ENCODE data around the gene GLE1.
"Not testable (repeated sequence)": the region's sequence is repeated elsewhere in the genome, so short reads cannot be mapped to it uniquely, and the experiment has no call there.

The GLE1 gene

GRCh38 chr9:128497824-128498610 lies 6.5 kb upstream of the GLE1 start:
- DNase-seq, result no peak

- DNase-seq, result no peak
Observed at GRCh38 chr9:128498911-128499310, 5.6 kb upstream of the GLE1 start.

GRCh38 chr9:128499920-128500319 lies 4.6 kb upstream of the GLE1 start:
- no peak for DNase-seq

- not testable (repeated sequence) for DNase-seq
Observed at GRCh38 chr9:128503415-128503825, 1.1 kb upstream of the GLE1 start.

GRCh38 chr9:128503870-128504269 lies 649 bp upstream of the GLE1 start:
- no peak for DNase-seq

- no peak for DNase-seq
Observed at GRCh38 chr9:128505414-128505765, 871 bp downstream of the GLE1 start.

- not testable (repeated sequence) for DNase-seq
Observed at GRCh38 chr9:128505906-128506305, 1.4 kb downstream of the GLE1 start.

- DNase-seq, result no peak
Observed at GRCh38 chr9:128512820-128513219, 8.3 kb downstream of the GLE1 start.

GRCh38 chr9:128521956-128522355 lies 17.4 kb downstream of the GLE1 start:
- DNase-seq, result no peak

- DNase-seq, result no peak
Observed at GRCh38 chr9:128523199-128523925, 18.8 kb downstream of the GLE1 start.

- no peak for DNase-seq
Observed at GRCh38 chr9:128526720-128527119, 22.2 kb downstream of the GLE1 start.

GRCh38 chr9:128528445-128529160 lies 24.1 kb downstream of the GLE1 start:
- no peak for DNase-seq

- DNase-seq, result no peak
Observed at GRCh38 chr9:128529191-128529590, 24.7 kb downstream of the GLE1 start.

GRCh38 chr9:128532581-128532980 lies 28.1 kb downstream of the GLE1 start:
- DNase-seq, result no peak

- DNase-seq, result no peak
Observed at GRCh38 chr9:128540634-128541360, 36.3 kb downstream of the GLE1 start.

GRCh38 chr9:128546504-128546903 lies 42.0 kb downstream of the GLE1 start:
- DNase-seq, result no peak

- DNase-seq, result no peak
Observed at GRCh38 chr9:128548876-128549275, 44.4 kb downstream of the GLE1 start.

- DNase-seq, result peak; percentile 9 to 17
Observed at GRCh38 chr9:128550226-128550625, 45.7 kb downstream of the GLE1 start.

GRCh38 chr9:128550770-128551656 lies 46.5 kb downstream of the GLE1 start:
- DNase-seq, result no peak

- no peak for DNase-seq
Observed at GRCh38 chr9:128551657-128552152, 47.2 kb downstream of the GLE1 start.

- peak; percentile 90 to 91 for DNase-seq
Observed at GRCh38 chr9:128552153-128552743, 47.7 kb downstream of the GLE1 start, which contains the start of gene SPTAN1. Gene SPTAN1 (plus strand): TSS chr9:128552587. CDS start chr9:128566741, 14,154 bp downstream.
